HCT116 (cell line): ENCODE measurements around the gene FBN3. TPM values are rescaled to one million over a fixed set of nuclear protein-coding genes. Genes with fewer than 3 reads are reported as not detected.

Source experiments
- ATAC-seq: fragments of 200-7000 bp; cut with Tn5 transposase; 2 replicates; pipeline ENCODE4 v1.9.1; 2020; ENCODE audit warnings: mild to moderate bottlenecking, moderate library complexity
- BruUV-seq: library from RNA; stranded (reverse); fragments of 400-500 nt; replicated peaks from 2 replicates; lab custom pipeline; 2021; lab: Mats Ljungman, UMichigan
- CTCF ChIA-PET: fragments of 300-600 bp; sonication (Branson Sonifier 250); formaldehyde crosslinking; loops from one replicate; lab custom pipeline; 2021; ENCODE audit warnings: antibody characterized with exemption; lab: Charles Lee
- POLR2A ChIA-PET: fragments of 300-600, 350-600 bp; sonication (Branson Sonifier 250); formaldehyde crosslinking; loops from one replicate; lab custom pipeline; 2021; ENCODE audit warnings: antibody characterized with exemption; lab: Charles Lee
- RAD21 ChIA-PET, 2 experiments: fragments of 300-600 bp; sonication (Branson Sonifier 250); formaldehyde crosslinking; loops; one replicate each; lab custom pipeline; 2023; ENCODE audit warnings: low total read pairs in 2 of 2; ENCODE audit not compliant: uncharacterized antibody in 2 of 2, unreplicated experiment in 2 of 2, low non-redundant PET in 1 of 2; lab: Charles Lee
- DNase-seq: peaks from one replicate; pipeline ENCODE4 v3.0.0-alpha.2; 2010; ENCODE audit warnings: low read depth, low spot score
- H2AFZ ChIP-seq: fragments of 200-600 bp; shearing (Covaris generic), sonication (generic); 2 replicates; pipeline ENCODE4 v1.6.1; 2017; ENCODE audit warnings: low read depth, mixed run types, mixed read lengths, antibody characterized with exemption, low read length; ENCODE audit not compliant: poor library complexity, severe bottlenecking
- H3K27ac ChIP-seq: 2 replicates; pipeline ENCODE4 v1.5.1; 2012; ENCODE audit warnings: low read depth, low read length
- H3K27me3 ChIP-seq: fragments of 200-600 bp; sonication (generic); 2 replicates; pipeline ENCODE4 v1.6.1; 2016; ENCODE audit warnings: mixed run types, low read length, mixed read lengths; ENCODE audit not compliant: insufficient read depth
- H3K36me3 ChIP-seq, 2 experiments: fragments of 200-500 bp in 1 of 2; fragments of 200-600 bp in 1 of 2; sonication (Bioruptor generic) in 1 of 2; sonication (generic) in 1 of 2; 2 replicates each; pipeline versions ENCODE4 v1.5.1 to v1.6.1; 2014 to 2016; ENCODE audit warnings: low read length in 2 of 2, inconsistent platforms in 1 of 2, mixed read lengths in 1 of 2, mixed run types in 1 of 2; ENCODE audit not compliant: insufficient read depth in 2 of 2, control insufficient read depth in 1 of 2
- H3K4me1 ChIP-seq, 2 experiments: fragments of 200-600 bp in 1 of 2; sonication (generic) in 1 of 2; 2 replicates each; pipeline versions ENCODE4 v1.5.1 to v1.6.1; 2012 to 2017; ENCODE audit warnings: low read length in 2 of 2, inconsistent platforms in 1 of 2, mild to moderate bottlenecking in 1 of 2, mixed read lengths in 1 of 2, mixed run types in 1 of 2, moderate library complexity in 1 of 2; ENCODE audit not compliant: insufficient read depth in 2 of 2, control insufficient read depth in 1 of 2
- H3K4me2 ChIP-seq: fragments of 200-600 bp; sonication (generic); 2 replicates; pipeline ENCODE4 v1.6.1; 2017; ENCODE audit warnings: mixed run types, low read length, mixed read lengths
- H3K4me3 ChIP-seq, 2 experiments: fragments of 200-600 bp in 1 of 2; sonication (generic) in 1 of 2; replicated peaks in 1 of 2; 2 replicates each; pipeline ENCODE4 v1.5.1; 2011 to 2016; ENCODE audit warnings: low read length in 2 of 2, control low read depth in 1 of 2, low read depth in 1 of 2, mild to moderate bottlenecking in 1 of 2, mixed read lengths in 1 of 2, mixed run types in 1 of 2
- H3K79me2 ChIP-seq: fragments of 200-600 bp; sonication (generic); 2 replicates; pipeline ENCODE4 v1.6.1; 2017; ENCODE audit warnings: mild to moderate bottlenecking, mixed run types, low read length, moderate library complexity, mixed read lengths; ENCODE audit not compliant: insufficient read depth
- H3K9ac ChIP-seq: fragments of 200-600 bp; sonication (generic); 2 replicates; pipeline ENCODE4 v1.6.1; 2016; ENCODE audit warnings: low read length, mixed read lengths
- H3K9me2 ChIP-seq: fragments of 200-600 bp; sonication (generic), shearing (Covaris generic); 2 replicates; pipeline ENCODE4 v1.6.1; 2017; ENCODE audit warnings: mixed run types, mild to moderate bottlenecking, moderate library complexity; ENCODE audit not compliant: insufficient read depth
- H3K9me3 ChIP-seq, 2 experiments: fragments of 200-500 bp in 1 of 2; fragments of 200-600 bp in 1 of 2; sonication (Bioruptor generic) in 1 of 2; sonication (generic) in 1 of 2; 2 replicates each; pipeline ENCODE4 v1.6.1; 2014 to 2017; ENCODE audit warnings: low read length in 2 of 2, mixed read lengths in 2 of 2, inconsistent platforms in 1 of 2, low read depth in 1 of 2, mild to moderate bottlenecking in 1 of 2, mixed run types in 1 of 2, moderate library complexity in 1 of 2; ENCODE audit not compliant: control insufficient read depth in 1 of 2, insufficient read depth in 1 of 2
- H4K20me1 ChIP-seq: fragments of 200-600 bp; sonication (generic), shearing (Covaris generic); 2 replicates; pipeline ENCODE4 v1.6.1; 2017; ENCODE audit warnings: mixed run types, mild to moderate bottlenecking, moderate library complexity; ENCODE audit not compliant: insufficient read depth
- ATF3 ChIP-seq: IDR thresholded peaks from 2 replicates; pipeline ENCODE4 v1.6.1; 2012
- CBX3 ChIP-seq: IDR thresholded peaks from 2 replicates; pipeline ENCODE4 v1.6.1; 2012; ENCODE audit warnings: low read depth
- CEBPB ChIP-seq: IDR thresholded peaks from 2 replicates; pipeline ENCODE4 v1.6.1; 2012; ENCODE audit warnings: low read depth
- EGR1 ChIP-seq: IDR thresholded peaks from 2 replicates; pipeline ENCODE4 v1.6.1; 2012; ENCODE audit warnings: low read depth
- ELF1 ChIP-seq: IDR thresholded peaks from 2 replicates; pipeline ENCODE4 v1.6.1; 2012; ENCODE audit warnings: low read depth, borderline replicate concordance
- EZH2 ChIP-seq: fragments of 200-600 bp; sonication (generic); IDR thresholded peaks from 2 replicates; pipeline ENCODE4 v1.6.1; 2017; ENCODE audit warnings: antibody characterized with exemption, mixed run types
- EZH2phosphoT487 ChIP-seq: fragments of 200-600 bp; IDR thresholded peaks from 2 replicates; pipeline ENCODE4 v1.6.1; 2018; ENCODE audit warnings: antibody characterized with exemption, borderline replicate concordance
- JUND ChIP-seq: IDR thresholded peaks from 2 replicates; pipeline ENCODE4 v1.6.1; 2012
- POLR2A ChIP-seq: IDR thresholded peaks from 2 replicates; pipeline ENCODE4 v1.7.0; 2011; ENCODE audit warnings: borderline replicate concordance; ENCODE audit not compliant: insufficient read depth, insufficient read length; ENCODE audit errors: extremely low read depth
- POLR2AphosphoS5 ChIP-seq: IDR thresholded peaks from 2 replicates; pipeline ENCODE4 v1.6.1; 2011; ENCODE audit warnings: mild to moderate bottlenecking, low read depth, low read length, moderate library complexity
- RAD21 ChIP-seq: IDR thresholded peaks from 2 replicates; pipeline ENCODE4 v1.6.1; 2012; ENCODE audit warnings: low read depth, mild to moderate bottlenecking
- SIN3A ChIP-seq: IDR thresholded peaks from 2 replicates; pipeline ENCODE4 v1.6.1; 2012; ENCODE audit warnings: low read depth
- SP1 ChIP-seq: IDR thresholded peaks from 2 replicates; pipeline ENCODE4 v1.6.1; 2012; ENCODE audit warnings: low read depth
- TCF7L2 ChIP-seq: IDR thresholded peaks from 2 replicates; pipeline ENCODE4 v1.7.0; 2011; ENCODE audit warnings: borderline replicate concordance, inconsistent platforms; ENCODE audit not compliant: insufficient read depth, insufficient read length; ENCODE audit errors: extremely low read depth
- YY1 ChIP-seq: IDR thresholded peaks from 2 replicates; pipeline ENCODE4 v1.6.1; 2011; ENCODE audit warnings: low read length, low read depth, moderate library complexity, mild to moderate bottlenecking; ENCODE audit not compliant: insufficient replicate concordance; ENCODE audit errors: extremely low read depth
- ZBTB33 ChIP-seq: IDR thresholded peaks from 2 replicates; pipeline ENCODE4 v1.6.1; 2011; ENCODE audit warnings: mild to moderate bottlenecking, low read length, moderate library complexity; ENCODE audit not compliant: insufficient replicate concordance; ENCODE audit errors: extremely low read depth
- intact Hi-C: fragments of 100-400 bp; cut with micrococcal nuclease; formaldehyde crosslinking; loops from 2 replicates; pipeline ENCODE4 v1.10.0; 2022
- total RNA-seq: library from RNA; stranded (reverse); gene quantifications from one replicate; pipeline ENCODE4 v1.2.1, GENCODE V29; 2021; ENCODE audit not compliant: unreplicated experiment

FBN3 gene
- total RNA-seq, 1 experiment from 2014 or later = 6.6 TPM

- no peak for TF ChIP-seq ATF3
- no peak for TF ChIP-seq CEBPB
- TF ChIP-seq JUND = no peak
- no peak for TF ChIP-seq POLR2AphosphoS5
- no peak for TF ChIP-seq TCF7L2
- no peak for TF ChIP-seq EGR1
- no peak for TF ChIP-seq YY1
These were observed 1.8 kb downstream of the FBN3 start (continued) for GRCh38 chr19:8147582-8147978.

GRCh38 chr19:8146877-8147581, 2.4 kb downstream of the FBN3 start:
- H3K9me2 ChIP-seq = no peaks in the 10 kb centered on the region
- ATAC-seq (no peak), DNase-seq (no peak)
- no peak overlapping the region for H3K27ac ChIP-seq
- H3K79me2 ChIP-seq = no peaks in the 10 kb centered on the region
- TF ChIP-seq EGR1 (no peak), POLR2A (no peak), CBX3 (no peak), SIN3A (no peak), ZBTB33 (no peak), RAD21 (no peak), SP1 (no peak), EZH2 (no peak), CEBPB (no peak), ELF1 (no peak), EZH2phosphoT487 (no peak), POLR2AphosphoS5 (no peak)
- ChIA-PET POLR2A (no interaction called here), CTCF (no interaction called here), RAD21 (no interaction called here)
- no peaks in the 10 kb centered on the region for H3K27me3 ChIP-seq
- H3K9me3 ChIP-seq = no peaks in the 10 kb centered on the region
- H2AFZ ChIP-seq = no peak overlapping the region
- H3K4me3 ChIP-seq = no peak overlapping the region
- H3K4me1 ChIP-seq = peaks cover 8 to 26% of the 10 kb centered on the region in 2 experiments; a peak in 3 of 4 replicates
- intact Hi-C loops = no loop called here
- H3K4me2 ChIP-seq = no peak overlapping the region
- no peaks in the 10 kb centered on the region for H4K20me1 ChIP-seq
- no peak overlapping the region for H3K9ac ChIP-seq
- BruUV-seq = no TSS peak
- no peaks in the 10 kb centered on the region for H3K36me3 ChIP-seq
